Activated CD4-positive, alpha-beta T cell treated with anti-CD3 and anti-CD28 coated beads, Interleukin-2, amount 10 ng/mL, durations not matched to agents 7 days and 5 days (primary cell): ENCODE measurements around the gene COL6A3. TPM values are rescaled to one million over a fixed set of nuclear protein-coding genes. Genes with fewer than 3 reads are reported as not detected.
"Not testable (repeated sequence)": the region's sequence is repeated elsewhere in the genome, so short reads cannot be mapped to it uniquely, and the experiment has no call there.

Experiments used
- CTCF ChIA-PET: fragments of 350-600 bp; sonication (Branson Sonifier 250); formaldehyde crosslinking; loops from one replicate; lab custom pipeline; 2021; ENCODE audit warnings: antibody characterized with exemption; lab: Charles Lee
- POLR2A ChIA-PET: fragments of 350-600 bp; sonication (Branson Sonifier 250); formaldehyde crosslinking; loops from one replicate; lab custom pipeline; 2021; ENCODE audit warnings: antibody characterized with exemption; lab: Charles Lee
- DNase-seq: peaks from one replicate; pipeline ENCODE4 v3.0.0-alpha.2; 2020
- H3K27ac Mint-ChIP-seq: one replicate; pipeline ENCODE4 v1.8.0; 2021; ENCODE audit warnings: mild to moderate bottlenecking, moderate library complexity, mixed read lengths
- H3K27me3 Mint-ChIP-seq: one replicate; pipeline ENCODE4 v1.8.0; 2021; ENCODE audit warnings: mixed read lengths
- H3K36me3 Mint-ChIP-seq: one replicate; pipeline ENCODE4 v1.8.0; 2021; ENCODE audit warnings: low read depth, mixed read lengths
- H3K4me1 Mint-ChIP-seq: one replicate; pipeline ENCODE4 v1.8.0; 2021; ENCODE audit warnings: mixed read lengths
- H3K4me3 Mint-ChIP-seq: one replicate; pipeline ENCODE4 v1.8.0; 2021; ENCODE audit warnings: mild to moderate bottlenecking, moderate library complexity, mixed read lengths
- H3K9me3 Mint-ChIP-seq: one replicate; pipeline ENCODE4 v1.8.0; 2021; ENCODE audit warnings: mixed read lengths
- total RNA-seq, 2 experiments: library from RNA; stranded (reverse); gene quantifications; one replicate each; pipeline ENCODE4 v1.2.3, GENCODE V29; 2021

The COL6A3 gene
- total RNA-seq, 2 experiments from 2014 or later, result 0.87 to 0.92 TPM

DNA sequence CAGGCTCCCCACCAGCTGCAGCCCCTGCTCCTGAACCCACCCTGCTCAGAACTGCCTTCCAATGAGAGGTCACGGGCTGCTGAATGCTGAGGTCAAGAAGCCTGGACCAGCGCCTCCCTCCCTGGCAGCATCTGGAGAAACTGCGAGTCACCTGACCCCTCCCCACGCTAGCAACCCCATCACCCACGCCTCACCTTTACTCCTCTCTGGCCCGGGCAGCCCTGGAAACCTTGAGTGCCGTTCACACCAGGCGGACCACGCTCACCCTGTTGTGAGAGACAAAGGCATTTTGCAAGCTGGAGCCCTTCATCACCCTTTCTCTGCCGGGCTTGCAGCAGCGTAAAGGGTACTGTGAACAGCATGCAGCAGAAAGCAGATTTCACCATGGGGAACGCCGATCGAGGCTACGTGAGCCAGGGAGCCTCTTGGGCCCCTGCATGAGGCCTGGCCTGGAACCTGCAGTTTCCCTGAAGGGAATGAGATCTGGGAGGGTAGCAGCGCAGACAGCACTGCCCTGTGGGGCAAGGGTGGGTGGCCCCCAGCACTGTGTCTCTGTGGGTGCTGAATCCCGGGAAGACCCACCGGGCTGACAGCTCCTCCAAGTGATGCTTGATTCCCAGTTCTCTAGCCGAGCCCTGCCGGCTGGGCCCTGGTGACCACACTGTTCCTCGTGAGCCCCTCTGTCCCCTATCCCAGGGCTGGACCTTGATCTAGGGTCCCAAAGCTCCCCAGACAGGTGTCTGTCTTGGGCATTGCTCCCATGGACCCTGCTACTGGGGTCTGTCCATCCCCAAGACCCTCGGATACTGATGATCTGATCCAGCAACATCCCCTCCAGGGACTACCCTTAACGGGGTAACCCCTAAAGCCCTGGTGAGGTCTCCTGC lies 53.8 kb downstream of the COL6A3 start:
- Mint-ChIP-seq H3K36me3 (no peaks in the 10 kb centered on the region), H3K27ac (no peak overlapping the region), H3K27me3 (no peaks in the 10 kb centered on the region), H3K4me1 (no peaks in the 10 kb centered on the region), H3K9me3 (no peaks in the 10 kb centered on the region), H3K4me3 (no peak overlapping the region)
- DNase-seq, result no peak
- CTCF ChIA-PET, result interaction anchor here (1.0 kb wide), 1 partner anchor 122 kb away, joined by 3 read pairs; no protein-coding TSS in a partner anchor
- POLR2A ChIA-PET, result no interaction called here

DNA sequence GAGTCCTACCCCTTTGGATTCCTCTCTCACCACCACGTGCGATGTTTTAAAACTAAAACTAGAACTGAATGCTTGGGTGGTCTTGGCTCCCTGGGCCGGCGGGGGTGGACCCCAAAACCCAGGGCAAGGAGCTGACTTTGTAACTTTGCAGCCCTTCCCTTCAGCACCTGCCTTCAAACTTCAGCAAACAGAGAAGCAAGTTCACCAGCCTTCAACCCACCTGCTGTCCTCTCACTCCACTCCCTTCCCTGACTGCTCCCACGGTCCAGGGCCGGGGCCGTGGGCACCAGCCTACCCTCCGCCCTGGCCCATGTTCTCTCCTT lies 54.5 kb downstream of the COL6A3 start:
- POLR2A ChIA-PET, result no interaction called here
- no peaks in the 10 kb centered on the region for H3K4me1 Mint-ChIP-seq
- CTCF ChIA-PET, result interaction anchor here (1.0 kb wide), 1 partner anchor 122 kb away, joined by 3 read pairs; no protein-coding TSS in a partner anchor
- no peak for DNase-seq
- no peaks in the 10 kb centered on the region for H3K36me3 Mint-ChIP-seq
- H3K9me3 Mint-ChIP-seq, result no peaks in the 10 kb centered on the region
- H3K27ac Mint-ChIP-seq, result no peak overlapping the region
- H3K4me3 Mint-ChIP-seq, result no peak overlapping the region
- H3K27me3 Mint-ChIP-seq, result no peaks in the 10 kb centered on the region

DNA sequence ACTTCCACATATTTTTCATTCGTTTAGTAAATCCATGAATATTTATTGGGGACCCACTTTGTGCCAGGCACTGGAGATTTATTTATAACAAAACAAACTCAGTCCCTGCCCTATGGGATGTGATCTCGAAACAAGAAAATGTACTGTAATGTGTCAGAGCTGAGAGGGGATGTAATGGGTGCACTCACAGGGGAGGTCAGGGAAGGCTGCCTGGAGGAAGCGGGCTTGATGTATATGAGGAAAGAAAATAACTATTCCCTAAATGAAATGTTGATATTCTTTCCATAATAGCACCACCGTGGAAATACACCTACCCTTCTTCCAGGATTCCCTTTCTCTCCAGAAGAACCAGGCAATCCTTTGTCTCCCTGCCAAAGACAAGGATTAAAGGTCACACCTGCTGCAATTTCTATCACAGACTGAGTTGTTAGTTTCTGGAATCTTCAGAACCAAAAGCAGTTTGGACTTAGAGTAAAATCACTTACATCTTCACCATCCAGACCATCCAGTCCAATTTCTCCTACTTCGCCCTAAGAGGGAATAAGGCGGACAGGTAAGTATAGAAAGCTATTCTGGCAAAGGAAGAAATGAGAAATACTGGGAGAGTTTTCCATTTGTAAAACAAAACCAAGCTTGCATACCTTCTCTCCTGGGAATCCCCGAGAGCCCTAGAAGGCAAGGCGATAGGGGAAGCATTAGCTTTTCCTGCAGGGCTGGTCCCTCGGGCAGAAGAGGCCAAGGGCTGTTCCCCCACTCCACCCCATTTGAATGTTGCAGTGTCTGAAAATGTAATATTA lies 55.0 kb downstream of the COL6A3 start:
- Mint-ChIP-seq H3K9me3 (no peaks in the 10 kb centered on the region), H3K27me3 (no peaks in the 10 kb centered on the region), H3K36me3 (no peaks in the 10 kb centered on the region), H3K4me1 (no peaks in the 10 kb centered on the region), H3K4me3 (no peak overlapping the region), H3K27ac (no peak overlapping the region)
- ChIA-PET POLR2A (no interaction called here), CTCF (interaction anchor here (1.0 kb wide), 1 partner anchor 123 kb away, joined by 3 read pairs; no protein-coding TSS in a partner anchor)
- DNase-seq, result no peak

DNA sequence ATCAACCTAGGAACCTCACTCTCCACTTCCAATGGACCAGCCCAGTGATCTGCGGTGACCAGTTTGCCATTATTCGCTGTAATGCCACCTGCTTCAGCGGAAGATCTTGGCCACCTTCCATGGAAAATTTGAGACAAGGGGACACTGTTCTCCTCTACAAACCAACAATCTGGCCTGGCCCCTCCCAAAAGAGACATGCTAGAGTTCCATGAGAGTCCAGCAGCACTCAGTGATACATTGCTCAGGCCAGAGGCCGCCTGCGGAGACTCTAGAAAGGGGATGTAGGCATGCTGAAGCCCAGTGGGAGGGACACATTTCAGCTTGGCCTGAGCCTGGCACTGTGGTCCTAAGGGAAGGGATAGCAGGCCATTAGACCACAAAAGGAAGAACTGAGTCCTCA lies 58.3 kb downstream of the COL6A3 start:
- H3K4me3 Mint-ChIP-seq, result no peak overlapping the region
- no peak overlapping the region for H3K27ac Mint-ChIP-seq
- no peaks in the 10 kb centered on the region for H3K36me3 Mint-ChIP-seq
- H3K27me3 Mint-ChIP-seq, result no peaks in the 10 kb centered on the region
- H3K9me3 Mint-ChIP-seq, result no peaks in the 10 kb centered on the region
- ChIA-PET CTCF (no interaction called here), POLR2A (no interaction called here)
- no peaks in the 10 kb centered on the region for H3K4me1 Mint-ChIP-seq
- DNase-seq, result no peak

DNA sequence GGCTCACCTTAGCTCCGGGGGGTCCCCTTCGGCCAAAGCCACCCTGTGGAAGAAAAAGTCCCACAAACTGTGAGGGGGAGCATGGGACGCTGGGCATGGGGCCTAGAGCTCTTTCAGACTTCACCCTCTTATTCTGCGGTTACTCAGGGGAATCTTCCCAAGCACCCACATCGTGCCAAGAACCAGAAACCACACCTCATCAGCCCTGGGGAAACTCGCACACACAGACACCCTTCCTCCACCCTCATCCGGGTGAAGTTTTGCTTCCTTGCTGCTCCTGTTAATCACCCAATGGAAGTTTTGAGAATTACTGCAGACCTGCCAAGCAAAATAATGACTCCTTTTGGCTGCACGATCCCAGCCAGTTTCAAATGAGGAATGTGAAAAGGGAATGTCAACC lies 59.1 kb downstream of the COL6A3 start:
- no peak for DNase-seq
- Mint-ChIP-seq H3K36me3 (no peaks in the 10 kb centered on the region), H3K4me1 (no peaks in the 10 kb centered on the region), H3K9me3 (no peaks in the 10 kb centered on the region), H3K27ac (no peak overlapping the region), H3K4me3 (no peak overlapping the region), H3K27me3 (no peaks in the 10 kb centered on the region)
- CTCF ChIA-PET, result interaction anchor here (1.6 kb wide), 1 partner anchor 120 kb away, joined by 4 read pairs; no protein-coding TSS in a partner anchor
- POLR2A ChIA-PET, result no interaction called here

DNA sequence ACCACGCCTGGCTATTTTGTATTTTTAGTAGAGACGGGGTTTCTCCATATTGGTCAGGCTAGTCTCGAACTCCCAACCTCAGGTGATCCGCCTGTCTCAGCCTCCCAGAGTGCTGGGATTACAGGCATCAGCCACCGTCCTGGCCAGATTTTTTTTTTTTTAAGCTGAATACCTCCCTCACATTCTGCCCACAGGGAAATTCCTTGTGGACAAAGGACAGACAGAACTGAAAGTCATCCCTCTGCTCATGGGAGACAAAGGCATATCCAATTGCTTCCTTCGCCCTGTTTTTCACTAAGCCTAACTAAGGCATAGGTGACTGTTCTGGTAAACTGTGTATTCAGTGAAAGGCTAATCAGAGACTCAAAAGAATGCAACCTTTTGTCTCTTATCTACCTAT lies 59.8 kb downstream of the COL6A3 start:
- H3K4me1 Mint-ChIP-seq, POLR2A ChIA-PET, H3K9me3 Mint-ChIP-seq, H3K36me3 Mint-ChIP-seq, H3K4me3 Mint-ChIP-seq, H3K27ac Mint-ChIP-seq, DNase-seq, H3K27me3 Mint-ChIP-seq: not testable (repeated sequence)
- CTCF ChIA-PET, result interaction anchor here (1.6 kb wide), 1 partner anchor 121 kb away, joined by 4 read pairs; no protein-coding TSS in a partner anchor

DNA sequence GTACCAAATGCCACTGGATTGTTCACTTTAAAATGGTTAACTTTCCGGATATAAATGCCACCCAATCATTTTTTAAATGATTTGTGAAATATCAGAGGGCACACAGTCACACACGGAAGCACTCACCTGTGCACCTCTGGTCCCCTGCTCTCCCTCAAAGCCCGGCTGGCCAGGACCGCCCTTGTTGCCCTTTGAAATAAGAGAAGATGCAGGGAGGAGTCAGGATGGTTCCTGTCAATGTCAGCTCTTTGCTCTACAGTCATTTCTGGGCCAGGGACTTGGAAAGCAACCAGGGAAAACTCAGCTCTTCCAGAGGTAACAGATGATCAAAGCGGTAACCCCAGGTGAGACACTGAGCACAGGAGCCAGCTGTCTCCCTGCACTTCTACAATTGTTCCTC lies 60.7 kb downstream of the COL6A3 start:
- Mint-ChIP-seq H3K27me3 (no peaks in the 10 kb centered on the region), H3K9me3 (no peaks in the 10 kb centered on the region), H3K4me3 (no peak overlapping the region), H3K36me3 (no peaks in the 10 kb centered on the region), H3K4me1 (no peaks in the 10 kb centered on the region), H3K27ac (no peak overlapping the region)
- no peak for DNase-seq
- CTCF ChIA-PET, result interaction anchor here (0.7 to 1.6 kb wide), 3 partner anchors 8 to 122 kb away, joined by 4 read pairs; no protein-coding TSS in a partner anchor
- POLR2A ChIA-PET, result no interaction called here

DNA sequence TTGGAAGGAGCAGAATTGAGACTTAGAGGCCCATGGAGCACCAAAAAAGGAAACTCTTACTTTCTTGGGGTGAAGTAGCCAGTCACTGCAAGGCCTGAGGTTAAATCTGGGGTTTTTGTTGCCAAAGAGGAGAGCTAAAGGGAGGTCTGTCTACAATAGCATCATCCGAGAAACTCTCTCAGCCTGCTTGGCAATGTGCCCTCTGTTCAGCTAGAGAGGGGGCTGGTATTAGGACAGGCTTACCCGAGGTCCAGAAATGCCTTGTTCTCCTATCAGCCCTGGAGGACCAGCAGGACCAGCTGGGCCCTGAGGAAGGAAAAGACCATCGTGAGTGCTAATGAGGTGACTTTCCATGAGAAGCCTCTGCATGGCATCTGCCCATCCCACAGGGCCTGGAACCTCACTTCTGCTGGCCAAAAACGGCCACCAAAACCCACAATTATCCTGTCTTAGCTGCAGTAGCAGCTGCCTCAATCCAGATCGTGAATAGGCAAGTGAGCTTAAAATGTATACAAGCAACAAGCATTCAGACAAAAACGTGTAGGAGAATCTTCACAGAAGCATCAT lies 61.6 kb downstream of the COL6A3 start:
- H3K27ac Mint-ChIP-seq, result no peak overlapping the region
- ChIA-PET POLR2A (no interaction called here), CTCF (interaction anchor here (1.0 to 1.9 kb wide), 3 partner anchors 9 to 12 kb away, joined by 3 to 5 read pairs (median 4); no protein-coding TSS in a partner anchor)
- no peaks in the 10 kb centered on the region for H3K4me1 Mint-ChIP-seq
- no peak overlapping the region for H3K4me3 Mint-ChIP-seq
- no peaks in the 10 kb centered on the region for H3K36me3 Mint-ChIP-seq
- H3K9me3 Mint-ChIP-seq, result no peaks in the 10 kb centered on the region
- no peaks in the 10 kb centered on the region for H3K27me3 Mint-ChIP-seq
- DNase-seq, result no peak

DNA sequence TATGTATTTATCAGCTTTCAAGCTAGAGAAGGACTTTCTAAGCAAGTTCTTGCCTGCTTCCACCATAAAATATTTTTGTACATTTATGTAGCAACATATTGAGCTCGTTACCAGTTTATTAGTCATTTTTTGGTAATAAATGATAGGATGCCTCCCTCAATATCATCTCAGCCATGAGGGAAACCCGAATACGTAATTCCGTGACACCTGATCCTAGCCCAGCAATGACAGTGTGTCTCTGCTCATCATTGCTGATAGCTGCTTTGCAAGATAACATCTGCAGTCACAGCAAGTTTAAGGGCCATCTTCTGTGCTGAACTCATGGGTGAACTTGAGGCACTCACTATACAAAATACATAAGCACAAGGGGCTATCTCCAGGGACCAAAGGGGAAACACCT lies 62.2 kb downstream of the COL6A3 start:
- no peak overlapping the region for H3K27ac Mint-ChIP-seq
- H3K36me3 Mint-ChIP-seq, result no peaks in the 10 kb centered on the region
- no peaks in the 10 kb centered on the region for H3K27me3 Mint-ChIP-seq
- DNase-seq, result no peak
- ChIA-PET POLR2A (no interaction called here), CTCF (interaction anchor here (1.5 to 1.9 kb wide), 2 partner anchors 10 to 12 kb away, joined by 3 to 5 read pairs; no protein-coding TSS in a partner anchor)
- H3K4me1 Mint-ChIP-seq, result no peaks in the 10 kb centered on the region
- H3K4me3 Mint-ChIP-seq, result no peak overlapping the region
- H3K9me3 Mint-ChIP-seq, result no peaks in the 10 kb centered on the region

DNA sequence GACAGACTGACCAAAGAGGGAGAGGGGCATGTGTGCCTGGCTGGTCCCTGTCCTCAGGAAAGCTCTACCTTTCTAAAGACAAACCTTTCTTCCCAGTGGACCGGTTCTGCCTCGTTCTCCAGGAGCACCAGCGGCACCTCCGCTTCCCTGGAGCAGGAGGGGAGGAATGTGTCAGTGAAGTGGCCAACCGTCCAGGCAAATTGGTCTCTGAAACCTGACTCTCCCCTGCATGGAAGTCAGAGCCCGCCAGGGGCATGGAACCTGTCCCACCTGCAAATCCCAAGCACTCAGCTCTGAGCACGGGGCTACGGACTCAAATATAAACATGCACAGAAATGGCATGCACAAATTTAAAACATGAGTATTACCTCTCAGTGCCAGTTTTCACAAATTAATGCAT lies 62.9 kb downstream of the COL6A3 start:
- ChIA-PET CTCF (interaction anchor here (1.5 to 1.9 kb wide), 2 partner anchors 9 to 13 kb away, joined by 3 to 5 read pairs; no protein-coding TSS in a partner anchor), POLR2A (no interaction called here)
- Mint-ChIP-seq H3K36me3 (no peaks in the 10 kb centered on the region), H3K9me3 (no peaks in the 10 kb centered on the region), H3K27me3 (no peaks in the 10 kb centered on the region), H3K4me1 (no peaks in the 10 kb centered on the region), H3K27ac (no peak overlapping the region), H3K4me3 (no peak overlapping the region)
- no peak for DNase-seq

DNA sequence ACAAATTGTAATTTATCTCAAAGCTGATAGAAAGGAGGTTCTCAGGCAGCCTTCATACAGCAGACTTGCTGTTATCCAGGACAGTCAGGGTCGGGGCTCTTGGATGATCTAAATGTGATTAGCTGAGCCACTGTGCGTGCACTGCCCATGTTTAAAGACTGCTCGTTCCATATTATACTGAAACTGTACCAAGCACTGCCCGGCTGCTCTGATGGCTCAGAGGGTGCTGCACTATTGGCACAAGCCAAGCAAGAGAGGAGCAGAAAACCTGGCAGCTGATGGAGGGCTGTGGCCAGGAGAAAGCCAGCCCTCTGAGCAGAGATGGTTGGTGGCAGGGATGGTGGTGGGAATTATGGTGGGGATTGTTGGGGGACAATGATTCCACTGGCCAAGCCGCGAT lies 63.4 kb downstream of the COL6A3 start:
- no peak for DNase-seq

DNA sequence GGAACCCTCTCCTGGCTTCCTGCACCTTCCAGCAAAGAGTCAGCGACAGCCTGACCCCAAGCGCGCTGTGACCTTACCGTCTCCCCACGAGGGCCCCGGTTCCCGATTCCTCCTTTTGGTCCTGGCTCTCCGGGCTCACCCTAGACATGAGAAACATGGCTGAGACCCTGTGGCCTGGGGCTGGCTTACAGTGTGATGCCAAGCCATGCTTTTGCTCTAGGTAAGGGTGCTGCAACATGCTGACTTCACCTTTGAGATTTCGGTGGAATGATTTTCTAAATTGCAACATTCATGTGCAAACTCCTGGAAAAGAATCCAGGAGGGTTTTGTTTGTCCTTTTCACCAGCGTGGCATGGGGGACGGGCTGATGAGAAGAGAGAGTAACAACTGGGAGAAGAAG lies 63.9 kb downstream of the COL6A3 start:
- Mint-ChIP-seq H3K4me1 (no peaks in the 10 kb centered on the region), H3K36me3 (no peaks in the 10 kb centered on the region), H3K27me3 (no peaks in the 10 kb centered on the region), H3K4me3 (no peak overlapping the region), H3K27ac (no peak overlapping the region), H3K9me3 (no peaks in the 10 kb centered on the region)
- no peak for DNase-seq
- ChIA-PET CTCF (no interaction called here), POLR2A (no interaction called here)

More for the DNA sequence above, 63.4 kb downstream of the COL6A3 start:
- Mint-ChIP-seq H3K9me3 (no peaks in the 10 kb centered on the region), H3K27ac (no peak overlapping the region), H3K36me3 (no peaks in the 10 kb centered on the region), H3K27me3 (no peaks in the 10 kb centered on the region), H3K4me3 (no peak overlapping the region), H3K4me1 (no peaks in the 10 kb centered on the region)
- POLR2A ChIA-PET, result no interaction called here
- CTCF ChIA-PET, result interaction anchor here (1.9 kb wide), 1 partner anchor 9 kb away, joined by 5 read pairs; no protein-coding TSS in a partner anchor
